Mammary epithelial cell (primary cell): ENCODE measurements around the gene ACADM.

ENCODE experiments used
- EZH2 ChIP-seq: IDR thresholded peaks from 2 replicates; pipeline ENCODE4 v1.6.1; 2012; ENCODE audit warnings: low read length, inconsistent platforms, borderline replicate concordance
- TF ChIP-seq, protein P1 (sequence below), 2 donors: IDR thresholded peaks in 1 of 2; conservative IDR thresholded peaks in 1 of 2; 2 replicates each; pipeline ENCODE4 v1.5.1; 2011 to 2012; ENCODE audit warnings: inconsistent platforms in 2 of 2, low read length in 2 of 2, mild to moderate bottlenecking in 2 of 2, control low read depth in 1 of 2, low read depth in 1 of 2; ENCODE audit not compliant: insufficient read depth in 1 of 2; ENCODE audit errors: extremely low read depth in 1 of 2

DNA sequence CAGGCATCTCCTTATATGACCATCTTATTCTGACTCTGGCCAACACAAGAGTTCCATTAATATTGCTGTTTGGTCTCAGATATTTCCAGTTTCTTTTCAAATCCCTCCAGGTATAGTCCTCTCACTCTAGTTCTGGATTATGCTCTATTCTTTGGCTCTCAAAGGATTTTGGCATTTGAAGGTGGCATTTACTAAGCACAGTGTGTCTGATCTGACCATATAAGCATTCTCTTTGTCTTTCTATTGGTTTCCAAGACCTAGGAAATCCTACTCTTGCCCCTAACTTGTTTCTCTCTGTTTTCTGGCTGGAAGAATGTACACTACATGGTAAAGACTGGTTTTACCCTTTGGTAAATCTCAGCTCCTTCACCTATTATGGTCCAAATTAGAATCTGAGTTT is 12.7 kb upstream of the ACADM start:
- TF ChIP-seq, protein P1, sequence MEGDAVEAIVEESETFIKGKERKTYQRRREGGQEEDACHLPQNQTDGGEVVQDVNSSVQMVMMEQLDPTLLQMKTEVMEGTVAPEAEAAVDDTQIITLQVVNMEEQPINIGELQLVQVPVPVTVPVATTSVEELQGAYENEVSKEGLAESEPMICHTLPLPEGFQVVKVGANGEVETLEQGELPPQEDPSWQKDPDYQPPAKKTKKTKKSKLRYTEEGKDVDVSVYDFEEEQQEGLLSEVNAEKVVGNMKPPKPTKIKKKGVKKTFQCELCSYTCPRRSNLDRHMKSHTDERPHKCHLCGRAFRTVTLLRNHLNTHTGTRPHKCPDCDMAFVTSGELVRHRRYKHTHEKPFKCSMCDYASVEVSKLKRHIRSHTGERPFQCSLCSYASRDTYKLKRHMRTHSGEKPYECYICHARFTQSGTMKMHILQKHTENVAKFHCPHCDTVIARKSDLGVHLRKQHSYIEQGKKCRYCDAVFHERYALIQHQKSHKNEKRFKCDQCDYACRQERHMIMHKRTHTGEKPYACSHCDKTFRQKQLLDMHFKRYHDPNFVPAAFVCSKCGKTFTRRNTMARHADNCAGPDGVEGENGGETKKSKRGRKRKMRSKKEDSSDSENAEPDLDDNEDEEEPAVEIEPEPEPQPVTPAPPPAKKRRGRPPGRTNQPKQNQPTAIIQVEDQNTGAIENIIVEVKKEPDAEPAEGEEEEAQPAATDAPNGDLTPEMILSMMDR (conservative IDR thresholded peaks at IDR 0.05 in 1 of 2, IDR thresholded peaks at IDR 0.05 in 1 of 2; ENCODE audit: extremely low read depth in 1 of 2, insufficient read depth in 1 of 2, low read depth in 1 of 2, low read length in 2 of 2), result no peak
- TF ChIP-seq EZH2, result no peak
